Esophagus muscularis mucosa (tissue), 2 donors: ENCODE results near the gene ATP8B2.

Experiments used
- POLR2A ChIP-seq: fragments of 450-650 bp; IDR thresholded peaks from one replicate; pipeline ENCODE4 v1.6.1; 2017; ENCODE audit warnings: antibody characterized with exemption, moderate library complexity, mild to moderate bottlenecking, low read depth
- POLR2AphosphoS5 ChIP-seq, 2 donors: sonication (generic); formaldehyde crosslinking; IDR thresholded peaks; one replicate each; pipeline ENCODE4 v1.6.1; 2017; ENCODE audit warnings: antibody characterized with exemption in 2 of 2

DNA sequence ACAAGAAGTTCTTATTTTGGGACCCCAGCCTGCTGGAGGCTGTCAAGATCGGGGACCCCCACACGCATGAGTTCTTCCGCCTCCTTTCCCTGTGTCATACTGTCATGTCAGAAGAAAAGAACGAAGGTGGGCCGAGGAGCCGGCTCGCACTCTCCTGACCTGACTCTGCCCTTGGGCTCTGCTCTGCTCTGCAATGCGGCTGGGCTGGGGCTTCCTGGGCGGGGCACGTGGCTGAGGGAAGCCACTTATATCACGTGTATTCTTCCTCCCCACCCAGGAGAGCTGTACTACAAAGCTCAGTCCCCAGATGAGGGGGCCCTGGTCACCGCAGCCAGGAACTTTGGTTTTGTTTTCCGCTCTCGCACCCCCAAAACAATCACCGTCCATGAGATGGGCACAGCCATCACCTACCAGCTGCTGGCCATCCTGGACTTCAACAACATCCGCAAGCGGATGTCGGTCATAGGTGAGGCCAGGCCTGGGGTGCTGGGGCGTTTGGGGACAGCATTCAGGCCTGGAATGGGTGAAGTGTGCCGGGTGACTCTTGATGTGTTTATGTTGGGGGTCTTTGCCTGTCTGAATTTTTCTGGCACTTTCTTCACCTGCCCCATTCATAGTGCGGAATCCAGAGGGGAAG is 17.6 kb downstream of the ATP8B2 start:
- TF ChIP-seq POLR2A (no peak), POLR2AphosphoS5 (IDR thresholded peaks at IDR 0.05) (peak in 1 of 2 donors; percentile 14)
